ENCODE data around the gene STRADA.

STRADA gene

DNA sequence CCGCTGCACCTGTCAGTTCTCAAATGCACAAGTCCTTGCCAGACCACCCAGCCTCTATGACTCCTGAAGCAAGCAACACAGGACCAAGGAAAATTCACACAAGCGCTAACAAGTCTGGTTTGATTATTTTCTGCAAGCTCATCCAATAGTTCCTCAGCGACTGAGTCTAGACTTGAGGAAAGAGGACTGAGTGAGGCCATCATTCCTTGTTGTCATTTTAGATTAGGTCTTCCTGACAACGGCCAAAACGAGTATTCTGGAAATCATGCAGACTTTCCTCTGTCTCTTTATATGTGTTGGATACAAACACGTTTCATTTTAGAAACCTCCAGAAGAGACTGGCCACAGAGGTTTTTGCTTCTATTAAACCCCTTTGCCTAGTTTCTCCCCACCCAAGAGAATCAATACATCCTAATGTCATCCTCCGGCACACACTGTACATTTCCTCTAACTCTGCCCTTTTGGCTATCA is 31.2 kb upstream of the STRADA start:
- TF ChIP-seq, protein P1, sequence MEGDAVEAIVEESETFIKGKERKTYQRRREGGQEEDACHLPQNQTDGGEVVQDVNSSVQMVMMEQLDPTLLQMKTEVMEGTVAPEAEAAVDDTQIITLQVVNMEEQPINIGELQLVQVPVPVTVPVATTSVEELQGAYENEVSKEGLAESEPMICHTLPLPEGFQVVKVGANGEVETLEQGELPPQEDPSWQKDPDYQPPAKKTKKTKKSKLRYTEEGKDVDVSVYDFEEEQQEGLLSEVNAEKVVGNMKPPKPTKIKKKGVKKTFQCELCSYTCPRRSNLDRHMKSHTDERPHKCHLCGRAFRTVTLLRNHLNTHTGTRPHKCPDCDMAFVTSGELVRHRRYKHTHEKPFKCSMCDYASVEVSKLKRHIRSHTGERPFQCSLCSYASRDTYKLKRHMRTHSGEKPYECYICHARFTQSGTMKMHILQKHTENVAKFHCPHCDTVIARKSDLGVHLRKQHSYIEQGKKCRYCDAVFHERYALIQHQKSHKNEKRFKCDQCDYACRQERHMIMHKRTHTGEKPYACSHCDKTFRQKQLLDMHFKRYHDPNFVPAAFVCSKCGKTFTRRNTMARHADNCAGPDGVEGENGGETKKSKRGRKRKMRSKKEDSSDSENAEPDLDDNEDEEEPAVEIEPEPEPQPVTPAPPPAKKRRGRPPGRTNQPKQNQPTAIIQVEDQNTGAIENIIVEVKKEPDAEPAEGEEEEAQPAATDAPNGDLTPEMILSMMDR (IDR thresholded peaks at IDR 0.05; ENCODE audit: extremely low read depth, insufficient read depth, missing control alignments) = no peak
- no peak for DNase-seq (ENCODE audit: low spot score)
- in situ Hi-C loops (cut with MboI; ENCODE audit: low pct_unique_long_range_greater_than_20kb, low sequenced_read_pairs, unreplicated experiment) = no loop called here

DNA sequence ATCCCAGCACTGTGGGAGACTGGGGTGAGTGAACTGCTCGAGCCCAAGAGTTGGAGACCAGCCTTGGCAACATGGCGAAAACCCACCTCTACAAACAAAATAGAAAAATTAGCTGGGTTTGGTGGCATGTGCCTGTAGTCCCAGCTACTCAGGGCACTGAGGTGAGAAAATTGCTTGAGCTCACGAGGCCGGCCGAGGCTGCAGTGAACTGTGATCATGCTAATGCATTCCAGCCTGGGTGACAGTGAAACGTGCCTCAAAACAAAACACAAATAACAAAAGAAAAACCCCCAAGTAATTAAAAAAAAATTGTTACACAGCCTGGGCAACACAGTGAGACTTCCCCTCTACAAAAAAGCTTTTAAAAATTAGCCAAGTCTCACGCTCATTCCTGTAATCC is 26.8 kb upstream of the STRADA start:
- DNase-seq (ENCODE audit: low spot score) = no peak
- in situ Hi-C loops (cut with MboI; ENCODE audit: low pct_unique_long_range_greater_than_20kb, low sequenced_read_pairs, unreplicated experiment) = no loop called here
- TF ChIP-seq, protein P1 (IDR thresholded peaks at IDR 0.05; ENCODE audit: extremely low read depth, insufficient read depth, missing control alignments) = no peak

DNA sequence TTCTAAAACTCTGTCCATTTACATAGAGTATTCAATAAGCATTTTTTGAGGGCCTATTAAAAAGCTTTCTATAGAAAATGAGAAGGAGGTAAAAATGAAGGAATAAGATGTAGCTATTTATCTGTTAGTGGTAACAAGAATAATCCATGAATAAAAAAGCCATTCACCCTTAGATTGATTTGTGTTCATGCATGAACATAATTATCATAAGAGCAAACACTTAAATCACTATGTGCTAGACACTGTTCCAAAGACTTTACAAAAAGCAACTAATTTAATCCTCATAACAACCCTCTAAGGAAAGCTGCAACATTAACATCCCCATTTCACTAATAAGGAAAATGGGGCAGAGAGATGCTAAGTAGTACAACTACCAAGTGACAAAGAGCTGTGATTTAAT is 25.2 kb upstream of the STRADA start:
- DNase-seq (ENCODE audit: low spot score) = no peak
- in situ Hi-C loops (cut with MboI; ENCODE audit: low pct_unique_long_range_greater_than_20kb, low sequenced_read_pairs, unreplicated experiment) = no loop called here
- TF ChIP-seq, protein P1 (IDR thresholded peaks at IDR 0.05; ENCODE audit: extremely low read depth, insufficient read depth, missing control alignments) = no peak

DNA sequence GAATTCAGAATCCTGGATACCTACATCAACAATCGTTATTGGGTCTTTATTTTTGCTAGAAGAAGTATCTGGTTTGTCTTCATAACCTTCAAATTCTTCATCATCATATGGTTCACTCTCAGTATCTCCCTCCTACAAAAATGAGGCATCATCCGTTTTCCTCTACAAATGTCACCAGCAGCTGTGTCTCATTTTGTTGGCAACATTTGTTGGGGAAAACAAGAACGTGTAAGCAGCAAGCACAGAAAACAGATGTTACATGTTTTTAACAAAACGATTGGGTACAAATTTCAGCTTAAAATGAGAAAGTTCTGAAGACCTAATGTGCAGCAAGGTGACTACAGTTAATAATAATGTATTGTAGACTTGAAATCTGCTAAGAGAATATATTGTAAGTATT is 23.1 kb upstream of the STRADA start:
- TF ChIP-seq, protein P1 (IDR thresholded peaks at IDR 0.05; ENCODE audit: extremely low read depth, insufficient read depth, missing control alignments) = no peak
- in situ Hi-C loops (cut with MboI; ENCODE audit: low pct_unique_long_range_greater_than_20kb, low sequenced_read_pairs, unreplicated experiment) = no loop called here
- DNase-seq (ENCODE audit: low spot score) = no peak

DNA sequence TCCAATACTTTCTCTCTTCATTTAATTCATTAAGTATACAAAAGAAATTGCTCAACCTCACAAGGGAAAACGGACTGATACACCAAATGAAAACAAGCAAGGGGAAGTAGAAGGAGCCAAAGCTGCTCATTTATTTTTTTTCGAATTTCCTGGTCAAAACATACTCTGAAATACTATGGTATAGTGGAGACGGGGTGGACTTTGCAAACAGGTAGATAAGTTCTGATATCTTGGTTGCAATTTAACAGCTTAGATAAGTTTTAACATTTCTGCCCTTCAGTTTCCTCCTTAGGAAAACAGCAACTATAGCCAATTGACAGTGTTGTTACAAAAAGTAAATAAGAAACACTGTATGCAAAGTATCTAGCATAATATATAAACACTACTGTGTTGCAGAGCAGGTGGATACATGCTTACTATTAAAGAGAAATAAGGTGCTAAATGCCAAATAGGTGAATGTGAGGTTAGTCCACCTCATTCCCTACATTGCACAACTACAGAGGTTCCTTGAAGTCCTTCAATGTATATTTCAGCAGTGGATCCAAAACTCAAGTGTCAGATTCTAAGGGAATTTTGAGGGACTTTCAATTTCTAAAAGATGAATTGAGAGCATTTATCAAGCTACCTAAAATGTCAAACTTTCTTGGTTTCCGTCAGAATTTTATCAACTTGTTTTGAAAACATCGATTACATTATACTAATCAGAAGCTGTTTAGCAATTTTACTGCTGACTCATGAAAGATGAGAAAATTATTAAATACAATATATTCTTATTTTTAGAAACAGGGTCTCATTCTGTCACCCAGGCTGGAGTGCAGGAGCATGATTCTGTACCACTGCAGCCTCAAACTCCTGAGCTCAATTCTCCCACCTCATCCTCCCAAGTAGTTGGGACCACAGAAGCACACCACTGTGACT is 20.8 kb upstream of the STRADA start:
- TF ChIP-seq, protein P1 (IDR thresholded peaks at IDR 0.05; ENCODE audit: extremely low read depth, insufficient read depth, missing control alignments) = no peak
- DNase-seq (ENCODE audit: low spot score) = no peak
- in situ Hi-C loops (cut with MboI; ENCODE audit: low pct_unique_long_range_greater_than_20kb, low sequenced_read_pairs, unreplicated experiment) = no loop called here

DNA sequence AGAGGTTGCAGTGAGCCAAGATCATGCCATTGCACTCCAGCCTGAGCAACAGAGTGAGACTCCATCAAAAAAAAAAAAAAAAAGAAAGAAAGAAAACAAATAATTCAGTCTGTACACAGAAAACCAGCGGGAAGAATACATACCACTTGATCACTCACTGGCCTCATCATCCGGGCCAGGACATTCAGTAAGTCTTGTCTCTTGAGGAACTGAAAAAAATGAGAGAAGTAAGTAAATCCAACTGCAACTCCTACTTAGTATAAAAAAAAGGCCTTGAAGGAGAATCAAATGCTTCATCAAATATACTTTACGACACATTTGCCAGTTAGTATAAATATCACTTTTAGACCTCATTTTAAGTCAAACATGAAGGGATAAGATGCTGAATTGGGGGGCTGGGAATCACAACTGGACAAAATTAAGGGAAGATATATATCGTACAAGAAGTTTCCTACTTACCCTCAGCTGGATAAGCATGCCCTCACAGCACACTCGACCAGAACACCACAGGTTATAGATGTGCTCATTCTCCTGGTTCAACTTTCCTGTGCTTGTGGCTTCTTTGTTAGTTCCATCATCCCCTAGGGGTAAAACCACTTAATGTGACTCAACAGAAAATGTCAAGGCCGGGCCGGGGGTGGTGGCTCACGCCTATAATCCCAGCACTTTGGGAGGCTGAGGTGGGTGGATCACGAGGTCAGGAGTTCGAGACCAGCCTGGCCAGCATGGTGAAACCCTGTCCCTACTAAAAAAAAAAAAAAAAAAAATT is 19.4 kb upstream of the STRADA start:
- in situ Hi-C loops (cut with MboI; ENCODE audit: low pct_unique_long_range_greater_than_20kb, low sequenced_read_pairs, unreplicated experiment) = no loop called here
- no peak for DNase-seq (ENCODE audit: low spot score)
- TF ChIP-seq, protein P1 (IDR thresholded peaks at IDR 0.05; ENCODE audit: extremely low read depth, insufficient read depth, missing control alignments) = no peak
